Stimulated activated CD4-positive, alpha-beta T cell treated with anti-CD3 and anti-CD28 coated beads, Interleukin-1b, Interleukin-23, amount 100 ng/mL, for 48 hours (primary cell): ENCODE measurements around the gene COA6.

Experiments used
- DNase-seq: peaks from one replicate; pipeline ENCODE4 v3.0.0-alpha.2; 2020

Gene COA6

DNA sequence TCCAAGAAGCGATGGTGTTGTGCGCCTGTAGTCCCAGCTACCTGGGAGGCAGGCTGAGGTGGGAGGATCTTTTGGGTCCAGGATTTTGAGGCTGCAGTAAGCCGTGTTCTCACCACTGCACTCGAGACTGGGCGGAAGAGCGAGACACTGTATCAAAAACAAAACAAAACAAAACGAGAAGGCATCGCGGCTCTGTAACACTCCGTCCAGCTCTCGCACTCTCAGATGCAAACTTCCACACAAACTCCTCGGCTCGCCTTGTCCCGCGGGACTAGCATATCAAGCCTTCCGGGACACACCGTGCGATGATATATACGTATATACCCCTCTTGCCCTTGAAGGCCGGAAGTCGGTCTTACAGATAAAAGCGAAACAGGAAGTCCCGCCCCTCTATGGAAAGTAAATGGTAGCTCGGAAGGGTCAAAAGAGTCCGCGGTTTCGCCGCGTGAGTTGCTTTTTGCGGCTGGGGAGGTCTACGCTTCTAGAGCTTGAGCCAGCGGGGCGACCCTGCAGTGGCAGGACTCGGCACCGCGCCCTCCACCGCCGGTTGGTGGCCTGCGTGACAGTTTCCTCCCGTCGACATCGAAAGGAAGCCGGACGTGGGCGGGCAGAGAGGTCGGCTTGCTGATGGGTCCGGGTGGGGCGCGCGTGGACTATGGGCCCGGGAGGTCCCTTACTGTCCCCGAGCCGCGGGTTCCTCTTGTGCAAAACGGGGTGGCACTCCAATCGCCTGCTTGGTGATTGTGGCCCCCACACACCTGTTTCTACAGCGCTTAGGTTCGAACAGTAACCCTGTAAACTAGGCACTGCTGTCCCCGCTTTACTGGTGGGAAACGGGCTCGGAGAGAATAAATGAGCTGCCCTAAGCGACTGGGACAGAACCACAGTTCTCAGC, at the start of gene COA6:
TSS of gene COA6 (plus strand) at position 393 of the 895 bp plus-strand sequence. CDS start at position 404, 11 bp downstream.
- DNase-seq = peak; percentile 92

GRCh38 chr1:234324821-234325220, 48.4 kb upstream of the COA6 start:
- DNase-seq = no peak

DNA sequence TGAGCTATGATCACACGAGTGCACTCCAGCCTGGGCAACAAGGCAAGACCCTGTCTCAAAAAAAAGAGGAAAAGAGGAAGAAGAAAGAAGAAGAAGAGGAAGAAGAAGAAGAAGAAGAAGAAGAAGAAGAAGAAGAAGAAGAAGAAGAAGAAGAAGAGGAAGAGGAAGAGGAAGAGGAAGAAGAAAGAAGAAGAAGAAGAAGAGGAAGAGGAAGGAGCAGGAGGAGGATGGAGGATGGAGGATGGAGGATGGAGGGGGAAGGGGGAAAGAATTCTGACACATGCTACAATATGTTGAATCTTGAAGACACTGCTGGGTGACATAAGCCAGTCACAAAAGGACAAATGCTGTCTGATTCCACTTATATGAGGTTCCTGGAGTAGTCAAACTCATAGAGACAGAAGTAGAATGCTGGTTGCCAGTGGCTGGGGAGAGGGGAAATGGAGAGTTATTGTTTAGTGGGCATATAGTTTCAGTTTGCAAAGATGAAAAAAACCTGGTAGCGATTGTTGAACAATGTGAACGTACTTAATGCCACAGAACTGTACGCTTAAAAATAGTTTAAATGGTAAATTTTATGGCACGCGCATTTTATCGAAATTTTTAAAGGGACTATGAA, 47.3 kb upstream of the COA6 start:
- DNase-seq = no peak

GRCh38 chr1:234326497-234327366, 46.5 kb upstream of the COA6 start:
- peak; percentile 64 for DNase-seq

- no peak for DNase-seq
Measured at GRCh38 chr1:234327577-234328164, 45.6 kb upstream of the COA6 start.

DNA sequence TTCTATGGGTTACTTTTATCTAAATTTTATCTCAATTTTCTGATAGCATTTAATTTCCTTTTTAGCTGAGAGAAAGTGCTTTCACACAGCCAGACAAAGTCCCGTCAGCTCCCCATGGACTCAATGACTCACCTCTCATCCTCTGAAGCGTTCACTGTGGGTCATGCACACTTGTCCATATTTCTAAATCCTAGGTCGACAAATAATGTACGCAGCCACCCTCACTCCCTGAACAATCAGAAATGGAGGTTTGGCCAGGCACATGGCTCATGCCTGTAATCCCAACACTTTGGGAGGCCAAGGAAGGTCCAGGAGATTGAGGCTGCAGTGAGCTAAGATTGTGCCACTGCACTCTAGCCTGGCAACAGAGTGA, 42.4 kb upstream of the COA6 start:
- DNase-seq = no peak

DNA sequence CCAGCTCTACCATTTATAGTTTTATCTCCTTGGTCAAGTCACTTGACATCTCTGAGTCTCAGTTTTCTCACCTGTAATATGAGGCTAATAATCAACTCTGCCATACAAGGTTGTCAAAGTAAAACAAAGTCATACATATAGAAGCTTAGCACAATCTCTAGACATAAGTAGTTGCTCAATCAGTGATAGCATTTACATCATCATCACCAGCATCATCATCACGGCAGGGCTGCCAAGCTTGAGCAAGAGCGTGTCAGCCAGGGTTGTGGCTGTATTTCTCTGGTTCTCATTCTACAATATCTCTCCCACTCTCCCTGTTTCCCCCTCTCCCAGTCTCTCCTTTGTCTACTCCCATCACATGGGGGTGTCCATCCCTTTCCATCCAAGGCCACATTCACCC, 41.7 kb upstream of the COA6 start:
- DNase-seq = no peak

DNA sequence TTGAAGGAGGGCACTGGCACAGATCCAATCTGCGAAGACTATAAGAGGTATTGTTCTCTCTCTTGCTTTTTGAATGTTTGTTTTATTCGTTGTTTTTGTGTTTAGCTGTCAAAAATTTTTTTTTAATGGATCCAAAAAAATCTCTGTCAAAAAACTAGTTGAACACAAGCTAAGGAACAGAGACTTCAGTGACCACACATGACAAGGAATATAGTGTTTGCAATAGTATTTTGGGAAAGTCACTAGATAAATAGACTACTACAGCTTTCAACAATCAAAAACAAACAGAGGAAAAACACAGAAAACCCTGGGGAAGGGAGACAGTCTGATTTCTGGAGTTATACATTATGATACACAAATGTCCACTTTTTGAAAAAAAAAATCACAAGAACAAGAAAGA, 36.9 kb upstream of the COA6 start:
- DNase-seq = no peak

- no peak for DNase-seq
Measured at GRCh38 chr1:234337233-234337632, 36.0 kb upstream of the COA6 start.

DNA sequence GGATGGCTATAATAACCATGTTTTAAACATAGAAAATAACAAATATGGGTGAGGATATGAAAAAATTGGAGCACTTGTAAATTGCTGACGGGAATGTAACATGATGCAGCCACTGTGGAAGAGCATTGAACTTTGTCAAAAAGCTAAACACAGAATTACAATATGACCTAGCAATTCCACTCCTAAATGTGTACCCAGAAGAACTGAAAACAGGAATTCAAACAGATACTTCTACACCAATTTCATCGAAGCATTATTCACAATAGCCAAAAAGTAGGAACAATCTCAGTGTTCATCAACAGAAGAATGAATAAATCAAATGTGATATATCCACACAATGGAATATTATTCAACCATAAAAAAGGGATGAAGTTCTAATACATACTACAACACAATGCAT, 32.7 kb upstream of the COA6 start:
- no peak for DNase-seq

DNA sequence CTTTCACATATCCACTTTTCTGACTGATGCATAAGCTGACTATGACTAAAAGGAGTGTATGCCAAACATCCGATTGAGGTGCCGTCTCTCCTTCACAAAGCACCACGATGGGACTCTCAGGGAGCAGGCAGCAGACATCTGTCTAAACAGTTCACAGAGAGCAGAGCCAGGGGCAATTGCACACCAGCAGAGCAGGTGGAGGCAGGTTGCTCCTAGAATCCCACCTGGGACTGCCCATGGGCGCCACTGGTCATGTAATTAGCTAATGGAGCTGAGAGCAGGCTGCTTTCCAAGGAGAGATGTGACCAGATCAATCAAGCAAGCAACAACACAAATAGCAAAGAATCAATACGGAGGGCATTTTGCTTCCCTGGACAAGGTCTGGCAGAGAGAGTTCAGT, 30.5 kb upstream of the COA6 start:
- DNase-seq = no peak

DNA sequence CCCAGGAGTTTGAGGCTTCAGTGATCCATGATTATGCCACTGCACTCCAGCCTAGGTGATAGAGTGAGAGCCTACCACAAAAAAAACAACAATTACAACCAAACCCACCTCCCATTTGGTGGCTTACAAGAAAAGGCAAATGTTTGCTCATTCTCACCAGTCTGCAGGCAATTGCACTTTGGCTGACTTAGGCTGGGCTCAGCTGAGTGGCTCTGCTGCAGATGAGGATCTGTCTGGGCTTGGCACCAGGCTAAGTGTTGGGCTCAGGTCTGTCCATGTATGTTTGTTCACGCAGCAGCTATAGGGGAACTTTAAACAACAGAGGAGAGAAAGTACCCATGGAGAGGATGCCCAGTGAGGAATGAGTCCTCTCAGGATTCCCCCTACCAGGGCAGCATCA, 28.0 kb upstream of the COA6 start:
- no peak for DNase-seq

DNA sequence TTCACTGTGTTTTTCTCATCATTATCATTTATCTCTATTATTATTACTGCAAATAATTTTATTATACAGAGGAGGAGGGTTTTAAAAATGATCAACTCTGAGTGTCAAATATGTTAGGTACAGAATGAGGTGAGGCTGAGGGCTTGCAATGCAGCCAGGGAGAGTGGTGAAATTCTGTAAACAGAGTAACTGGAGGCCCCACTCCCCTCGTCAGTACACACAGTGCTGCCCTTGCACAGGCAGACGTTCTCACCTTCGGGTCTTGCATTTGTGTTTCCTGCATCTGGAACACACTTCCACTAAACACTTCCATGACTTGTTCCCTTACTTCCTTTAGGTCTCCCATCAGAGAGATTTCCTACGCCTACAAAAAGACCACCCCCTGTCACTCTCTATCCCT, 24.3 kb upstream of the COA6 start:
- DNase-seq = no peak

DNA sequence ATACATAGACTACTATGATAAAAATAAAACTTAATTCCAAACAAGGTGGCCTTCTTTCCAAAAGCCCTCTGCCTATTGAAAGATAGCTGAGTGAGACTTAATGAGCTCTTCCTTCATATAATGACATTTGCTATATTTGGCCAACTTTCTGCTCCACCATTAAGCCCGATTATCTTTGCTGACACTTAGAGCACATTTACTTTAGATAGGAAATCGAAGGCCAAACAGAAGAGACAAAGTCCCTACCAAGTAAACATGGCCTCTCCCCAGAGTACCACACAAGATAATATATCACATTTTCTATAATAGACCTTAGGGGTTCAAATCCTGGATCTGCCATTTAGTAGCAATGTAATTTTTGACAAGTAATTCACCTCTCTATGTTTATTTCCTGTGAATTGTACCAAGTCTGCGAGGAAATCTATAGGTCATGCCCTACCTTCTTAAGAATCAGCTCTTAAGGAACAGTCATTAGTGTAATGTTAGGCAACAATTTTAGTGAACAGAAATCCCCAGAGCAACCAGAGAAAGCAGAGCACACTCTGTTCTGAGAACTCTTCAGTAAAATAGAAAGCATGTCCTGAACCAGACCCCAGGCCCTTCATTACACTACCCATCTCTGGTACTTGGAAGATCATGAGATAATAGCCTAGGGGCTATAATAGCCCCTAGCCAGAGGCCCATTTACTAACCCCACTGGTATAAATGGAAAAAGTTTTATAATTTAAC, 17.3 kb upstream of the COA6 start:
- DNase-seq = no peak

DNA sequence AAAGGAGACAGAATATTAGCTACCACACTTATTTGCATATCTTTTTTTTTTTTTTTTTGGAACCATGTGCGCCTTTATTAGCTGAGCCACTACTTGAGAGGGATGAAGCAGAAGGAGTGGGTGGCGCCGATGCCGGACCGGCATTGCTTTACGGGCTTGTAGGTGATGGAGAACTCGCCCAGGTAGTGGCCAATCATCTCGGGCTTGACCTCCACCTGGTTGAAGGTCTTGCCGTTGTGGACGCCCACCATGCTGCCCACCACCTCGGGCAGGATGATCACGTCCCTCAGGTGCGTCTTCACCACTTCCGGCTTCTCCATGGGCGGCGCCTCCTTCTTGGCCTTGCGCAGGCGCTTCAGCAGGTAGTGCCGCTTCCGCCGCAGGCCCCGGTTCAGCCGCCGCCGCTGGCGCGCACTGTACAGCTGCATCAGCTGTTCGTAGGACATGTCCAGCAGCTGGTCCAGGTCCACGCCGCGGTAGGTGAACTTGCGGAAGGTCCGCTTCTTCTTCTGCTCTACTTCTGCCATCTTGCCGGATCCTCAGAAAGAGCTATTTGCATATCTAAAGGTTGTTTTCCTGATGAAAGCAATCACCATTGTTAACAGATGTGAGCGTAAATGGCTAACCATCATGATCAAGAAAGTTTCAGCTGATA, 16.5 kb upstream of the COA6 start:
- peak; percentile 54 for DNase-seq

GRCh38 chr1:234357831-234358230, 15.4 kb upstream of the COA6 start:
- no peak for DNase-seq

DNA sequence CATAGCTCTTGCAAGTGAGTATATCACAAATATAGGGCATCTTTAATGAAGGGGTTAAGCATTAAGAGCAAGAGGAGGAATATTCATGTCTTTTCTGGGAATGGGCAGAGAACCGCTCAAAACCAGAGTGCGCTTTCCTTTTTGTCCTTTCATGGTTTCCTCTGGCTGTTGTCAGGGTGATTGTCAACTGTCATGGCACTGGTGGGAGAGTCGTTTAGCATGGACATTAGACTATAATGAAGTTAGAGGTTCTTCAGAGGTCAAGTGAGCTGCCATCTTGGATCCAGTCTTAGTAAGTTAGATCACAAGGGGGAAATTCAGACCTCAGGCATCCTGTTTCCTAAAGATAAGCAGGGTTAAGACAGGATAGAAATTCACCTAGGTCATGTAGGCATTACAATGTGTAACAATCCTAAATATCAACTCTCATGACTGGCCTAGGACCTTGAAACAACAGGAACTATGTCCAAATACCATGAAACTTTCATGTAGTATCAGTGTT, 12.1 kb upstream of the COA6 start:
- DNase-seq = no peak

DNA sequence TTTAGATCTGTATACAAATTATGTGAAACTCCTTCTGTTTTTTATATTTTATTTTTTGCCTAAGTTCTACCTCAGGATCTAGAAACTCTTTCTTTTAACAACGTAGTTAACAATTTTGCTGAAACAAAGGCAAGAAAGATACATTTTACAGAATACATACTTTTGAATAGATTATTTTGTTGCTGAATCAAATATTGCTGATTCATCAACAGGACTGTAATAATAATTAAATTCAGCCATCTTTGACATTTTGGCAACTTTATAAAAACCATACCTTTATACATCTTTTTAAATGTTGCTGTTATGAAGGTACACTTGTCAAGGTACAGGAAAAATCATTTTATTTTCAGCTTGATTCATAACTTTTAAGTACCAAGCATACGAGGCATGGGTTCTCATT, 10.7 kb upstream of the COA6 start:
- DNase-seq = no peak

DNA sequence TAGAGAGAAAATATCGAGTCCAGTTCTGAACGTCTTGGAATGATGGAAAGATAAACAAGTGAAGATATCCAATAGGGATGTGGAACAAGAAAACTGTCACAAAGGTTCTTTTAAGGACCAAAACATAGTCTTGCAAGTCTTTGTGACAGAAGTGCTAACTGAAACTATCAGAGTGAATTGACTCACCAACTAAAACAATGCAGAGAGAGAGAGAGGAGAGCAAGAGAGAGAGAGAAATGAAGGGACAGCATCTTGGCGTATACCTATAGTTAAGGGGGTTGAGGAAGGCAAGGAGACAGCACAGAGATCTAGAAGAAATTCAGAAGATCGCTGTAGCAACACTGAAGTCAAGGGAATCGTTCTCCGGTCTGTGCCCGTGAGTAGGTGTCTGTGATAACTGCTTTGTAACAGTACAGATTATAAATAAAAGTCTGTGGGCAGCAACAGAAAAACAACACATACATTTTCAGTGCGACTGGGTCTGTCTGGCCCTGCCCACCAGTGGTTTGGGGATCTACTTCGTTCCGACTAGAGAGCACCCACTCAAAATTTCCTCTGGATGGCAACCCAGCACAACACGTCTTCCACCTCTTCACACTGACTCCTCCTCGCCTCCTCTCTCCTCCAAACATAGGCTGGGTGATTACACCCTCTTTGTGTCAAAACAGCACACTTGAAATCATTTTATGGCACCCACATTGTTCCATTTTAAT, 4.8 kb upstream of the COA6 start:
- peak; percentile 17 for DNase-seq

- DNase-seq = no peak
Measured at GRCh38 chr1:234369033-234369430, 4.2 kb upstream of the COA6 start.

DNA sequence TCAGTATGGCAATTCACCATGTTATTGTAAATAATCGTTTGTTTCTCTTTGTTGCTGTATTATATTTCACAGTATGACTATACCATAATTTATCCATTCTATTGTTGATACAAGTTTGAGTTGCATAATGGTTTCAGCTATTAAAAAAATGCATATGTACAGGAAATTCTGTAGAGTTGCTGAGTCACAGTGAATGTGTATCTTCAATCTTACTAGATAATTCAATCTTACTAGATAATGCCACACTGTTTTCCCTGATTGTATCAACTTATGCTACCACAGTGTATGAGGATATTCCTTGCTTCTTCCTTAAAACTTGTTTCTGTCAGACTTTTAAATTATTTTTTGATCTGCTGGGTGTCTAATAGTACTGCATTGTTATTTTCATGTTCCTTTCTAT, 3.5 kb upstream of the COA6 start:
- DNase-seq = no peak
